Right lobe of liver (tissue), 4 donors: Measurements from ENCODE around the gene MARK3.

ENCODE experiments used
- POLR2A ChIP-seq: fragments of 450-650 bp; IDR thresholded peaks from one replicate; pipeline ENCODE4 v1.6.1; 2017; ENCODE audit warnings: antibody characterized with exemption, mild to moderate bottlenecking
- TF ChIP-seq, protein P1 (sequence below), 4 donors: fragments of 200-600 bp in 3 of 4; fragments of 450-650 bp in 1 of 4; IDR thresholded peaks; one replicate each; pipeline versions ENCODE4 v1.5.1 to v1.8.0; 2016 to 2022; ENCODE audit warnings: antibody characterized with exemption in 4 of 4, mild to moderate bottlenecking in 2 of 4
- donor health status: DM: no; HTN: no; CAD: no.
- donor health status: DM: no; HTN: no; CAD: no.
- donor health status: DM: no; HTN: yes; CAD: no.

DNA sequence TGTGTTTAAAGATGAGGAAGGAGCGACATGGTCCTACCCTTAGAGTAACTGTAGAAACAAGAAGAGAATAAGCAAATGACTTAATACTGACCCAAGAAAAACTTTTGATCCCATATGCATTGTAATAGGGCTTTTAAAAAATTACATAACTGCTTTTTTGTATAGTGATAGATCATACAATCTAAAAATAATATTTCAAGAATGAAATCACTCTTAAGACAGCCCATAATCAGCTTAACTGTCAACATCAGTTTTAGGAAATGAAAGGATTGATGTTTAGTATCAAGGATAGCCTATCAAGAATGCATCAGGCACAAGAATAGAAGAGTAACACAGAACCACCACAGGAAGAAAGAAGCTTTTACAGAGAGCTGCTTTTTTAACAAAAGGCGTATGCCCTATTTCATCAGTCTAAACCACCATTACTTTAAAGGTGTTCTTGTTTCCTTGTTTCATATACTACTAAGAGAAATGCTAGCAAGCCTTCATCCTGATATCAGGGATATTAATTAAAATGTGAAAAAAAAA, 64.5 kb downstream of the MARK3 start:
- TF ChIP-seq, protein P1, sequence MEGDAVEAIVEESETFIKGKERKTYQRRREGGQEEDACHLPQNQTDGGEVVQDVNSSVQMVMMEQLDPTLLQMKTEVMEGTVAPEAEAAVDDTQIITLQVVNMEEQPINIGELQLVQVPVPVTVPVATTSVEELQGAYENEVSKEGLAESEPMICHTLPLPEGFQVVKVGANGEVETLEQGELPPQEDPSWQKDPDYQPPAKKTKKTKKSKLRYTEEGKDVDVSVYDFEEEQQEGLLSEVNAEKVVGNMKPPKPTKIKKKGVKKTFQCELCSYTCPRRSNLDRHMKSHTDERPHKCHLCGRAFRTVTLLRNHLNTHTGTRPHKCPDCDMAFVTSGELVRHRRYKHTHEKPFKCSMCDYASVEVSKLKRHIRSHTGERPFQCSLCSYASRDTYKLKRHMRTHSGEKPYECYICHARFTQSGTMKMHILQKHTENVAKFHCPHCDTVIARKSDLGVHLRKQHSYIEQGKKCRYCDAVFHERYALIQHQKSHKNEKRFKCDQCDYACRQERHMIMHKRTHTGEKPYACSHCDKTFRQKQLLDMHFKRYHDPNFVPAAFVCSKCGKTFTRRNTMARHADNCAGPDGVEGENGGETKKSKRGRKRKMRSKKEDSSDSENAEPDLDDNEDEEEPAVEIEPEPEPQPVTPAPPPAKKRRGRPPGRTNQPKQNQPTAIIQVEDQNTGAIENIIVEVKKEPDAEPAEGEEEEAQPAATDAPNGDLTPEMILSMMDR (IDR thresholded peaks at IDR 0.05): no peak
- TF ChIP-seq POLR2A: no peak
